Measurements from ENCODE around the gene KIAA1671.

DNA sequence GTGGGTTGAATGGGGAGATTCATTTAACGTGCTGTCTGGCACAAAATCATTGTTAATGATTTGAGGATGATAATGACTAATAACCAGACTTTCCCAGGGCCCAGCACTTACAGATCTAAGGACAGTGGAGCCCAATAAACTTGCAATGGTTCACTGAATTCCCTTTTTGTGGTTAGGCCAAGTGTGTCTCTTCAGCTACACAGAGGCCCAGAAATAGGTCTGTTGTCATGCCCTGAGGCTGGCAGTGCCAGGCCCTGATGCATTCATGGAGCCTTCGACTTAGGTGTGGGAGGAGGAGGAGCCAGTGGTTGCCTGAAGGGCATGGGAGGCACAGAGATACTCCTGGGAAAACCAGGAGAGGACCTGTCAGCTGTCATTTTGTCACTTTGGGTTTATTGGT lies 56.1 kb downstream of the KIAA1671 start:
- TF ChIP-seq, protein P1, sequence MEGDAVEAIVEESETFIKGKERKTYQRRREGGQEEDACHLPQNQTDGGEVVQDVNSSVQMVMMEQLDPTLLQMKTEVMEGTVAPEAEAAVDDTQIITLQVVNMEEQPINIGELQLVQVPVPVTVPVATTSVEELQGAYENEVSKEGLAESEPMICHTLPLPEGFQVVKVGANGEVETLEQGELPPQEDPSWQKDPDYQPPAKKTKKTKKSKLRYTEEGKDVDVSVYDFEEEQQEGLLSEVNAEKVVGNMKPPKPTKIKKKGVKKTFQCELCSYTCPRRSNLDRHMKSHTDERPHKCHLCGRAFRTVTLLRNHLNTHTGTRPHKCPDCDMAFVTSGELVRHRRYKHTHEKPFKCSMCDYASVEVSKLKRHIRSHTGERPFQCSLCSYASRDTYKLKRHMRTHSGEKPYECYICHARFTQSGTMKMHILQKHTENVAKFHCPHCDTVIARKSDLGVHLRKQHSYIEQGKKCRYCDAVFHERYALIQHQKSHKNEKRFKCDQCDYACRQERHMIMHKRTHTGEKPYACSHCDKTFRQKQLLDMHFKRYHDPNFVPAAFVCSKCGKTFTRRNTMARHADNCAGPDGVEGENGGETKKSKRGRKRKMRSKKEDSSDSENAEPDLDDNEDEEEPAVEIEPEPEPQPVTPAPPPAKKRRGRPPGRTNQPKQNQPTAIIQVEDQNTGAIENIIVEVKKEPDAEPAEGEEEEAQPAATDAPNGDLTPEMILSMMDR (conservative IDR thresholded peaks at IDR 0.05) = no peak
- TF ChIP-seq ZFX (IDR thresholded peaks at IDR 0.05) = no peak
